HG02870 (cell line): ENCODE measurements around the gene NR4A1.

ENCODE experiments used
- ATAC-seq: cut with Tn5 transposase; IDR thresholded peaks from one replicate; pipeline ENCODE4 v1.9.1; 2021; ENCODE audit warnings: mild to moderate bottlenecking, moderate library complexity; ENCODE audit not compliant: unreplicated experiment

The NR4A1 gene

GRCh38 chr12:52057638-52058576 lies 6.7 kb downstream of the NR4A1 start:
- no peak for ATAC-seq

GRCh38 chr12:52058631-52059361 lies 7.6 kb downstream of the NR4A1 start:
- no peak for ATAC-seq

DNA sequence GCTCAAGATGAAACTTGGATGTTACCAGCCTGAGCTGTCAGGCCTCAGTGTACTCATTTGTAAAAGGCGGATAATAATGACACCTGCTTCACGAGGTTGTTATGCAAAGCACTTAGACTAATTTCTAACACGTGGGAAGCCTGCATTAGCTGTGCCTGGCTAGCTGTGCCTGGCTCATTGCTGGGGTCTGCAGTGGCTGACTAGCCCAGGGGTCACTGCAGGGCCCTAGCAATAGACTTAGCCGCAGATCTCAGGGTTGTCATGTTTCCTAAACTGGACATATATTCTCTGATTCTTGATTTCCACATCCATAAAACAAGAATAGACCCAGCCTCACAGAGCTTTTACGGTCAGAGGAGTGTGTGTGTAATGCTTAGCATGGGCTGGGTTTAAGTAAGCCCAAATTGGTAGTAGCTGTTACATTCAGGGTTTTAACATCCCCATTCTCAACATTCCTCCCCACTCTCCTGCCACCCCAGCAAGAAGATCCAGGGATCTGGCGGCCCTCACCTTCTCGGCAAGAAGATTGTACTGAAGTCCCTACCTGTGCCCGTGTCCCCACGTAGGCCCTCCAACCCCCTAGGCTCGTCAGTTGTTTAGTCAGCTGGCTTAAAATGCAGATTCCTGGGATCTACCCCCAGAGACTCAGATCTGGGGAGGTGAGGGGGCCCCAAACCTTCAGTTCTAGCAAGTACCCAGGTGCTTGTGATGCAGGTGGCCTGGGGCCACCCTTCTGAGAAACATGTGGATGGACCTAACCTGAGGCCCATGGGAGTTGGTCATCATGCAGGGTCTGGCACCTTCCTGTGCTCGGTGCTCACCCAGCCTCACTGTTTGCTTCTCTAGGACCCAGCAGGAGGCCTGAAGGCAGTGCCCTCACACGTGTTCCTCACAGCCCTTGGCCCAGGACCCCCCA lies 8.6 kb downstream of the NR4A1 start:
- no peak for ATAC-seq

DNA sequence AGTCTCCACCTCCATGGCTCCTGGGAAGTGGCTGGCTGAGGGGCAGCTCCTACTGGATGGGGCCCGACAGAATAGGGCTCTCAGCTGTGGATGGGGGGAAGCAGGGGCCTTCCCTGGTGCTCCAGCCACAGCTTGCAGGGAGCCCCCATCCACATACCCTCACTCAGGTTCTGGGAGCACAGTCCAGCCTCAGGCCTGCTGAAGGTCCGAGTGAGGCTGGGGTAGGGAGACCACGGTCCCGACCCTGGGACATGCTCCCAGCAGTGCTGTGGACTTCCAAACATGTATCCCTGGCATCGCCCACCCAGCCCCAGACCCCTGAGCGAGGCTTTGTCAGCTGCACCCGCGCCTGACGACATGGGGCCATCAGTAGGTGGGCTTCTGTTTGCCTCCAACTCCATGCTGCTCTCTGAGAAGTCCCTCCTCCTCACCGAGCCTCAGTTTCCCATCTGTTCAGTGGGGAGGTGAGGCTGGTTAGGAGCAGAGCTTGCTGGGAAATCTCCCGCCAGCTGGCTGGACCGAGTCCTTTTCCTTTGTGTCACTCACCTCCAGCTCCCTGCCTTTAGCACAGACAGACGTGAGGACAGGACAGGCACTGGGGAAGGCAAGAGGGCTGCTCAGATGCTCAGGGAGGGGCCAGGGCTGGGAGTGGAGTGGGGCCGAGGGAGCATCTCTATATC lies 9.4 kb downstream of the NR4A1 start:
- ATAC-seq = no peak

- no peak for ATAC-seq
Measured at GRCh38 chr12:52061470-52062166, 10.4 kb downstream of the NR4A1 start.

- no peak for ATAC-seq
Measured at GRCh38 chr12:52062167-52063081, 11.2 kb downstream of the NR4A1 start.

GRCh38 chr12:52063082-52063924 lies 12.1 kb downstream of the NR4A1 start:
- no peak for ATAC-seq

- ATAC-seq = no peak
Measured at GRCh38 chr12:52063981-52064649, 12.9 kb downstream of the NR4A1 start.

DNA sequence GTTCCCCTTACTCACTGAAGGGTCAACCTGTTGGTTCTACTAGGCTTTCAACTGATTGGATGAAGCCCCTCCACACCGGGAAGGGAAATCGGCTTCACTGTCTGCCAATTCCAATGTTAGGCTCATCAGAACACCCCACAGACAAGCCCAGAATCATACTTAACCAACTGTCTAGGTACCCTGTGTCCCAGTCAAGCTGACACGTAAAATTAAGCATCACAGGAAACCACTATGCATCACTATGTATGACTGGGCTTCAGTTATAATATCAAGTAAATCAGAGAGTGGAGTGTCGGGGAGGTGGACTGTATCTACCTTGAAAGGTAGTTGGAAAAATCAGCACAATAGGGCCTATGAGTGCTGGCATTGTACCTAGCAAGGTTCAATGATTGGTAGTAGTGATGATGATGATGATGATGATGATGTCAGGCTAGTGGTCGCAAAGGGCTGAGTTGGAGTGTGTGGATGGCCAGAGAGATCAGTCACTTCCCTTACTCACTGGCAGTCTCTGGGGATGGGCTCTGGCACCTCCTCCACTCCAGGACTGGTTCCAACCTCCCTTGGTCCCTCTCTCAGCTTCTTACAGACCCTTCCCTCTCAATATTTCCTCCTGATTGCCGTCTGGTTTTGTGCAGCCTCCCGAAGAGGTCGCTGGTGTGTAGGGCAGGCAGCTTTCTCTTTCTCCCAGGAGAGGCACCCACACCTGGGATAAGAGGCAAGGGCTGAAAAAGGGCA lies 15.3 kb downstream of the NR4A1 start:
- no peak for ATAC-seq

- ATAC-seq = no peak
Measured at GRCh38 chr12:52067081-52067374, 15.8 kb downstream of the NR4A1 start.

DNA sequence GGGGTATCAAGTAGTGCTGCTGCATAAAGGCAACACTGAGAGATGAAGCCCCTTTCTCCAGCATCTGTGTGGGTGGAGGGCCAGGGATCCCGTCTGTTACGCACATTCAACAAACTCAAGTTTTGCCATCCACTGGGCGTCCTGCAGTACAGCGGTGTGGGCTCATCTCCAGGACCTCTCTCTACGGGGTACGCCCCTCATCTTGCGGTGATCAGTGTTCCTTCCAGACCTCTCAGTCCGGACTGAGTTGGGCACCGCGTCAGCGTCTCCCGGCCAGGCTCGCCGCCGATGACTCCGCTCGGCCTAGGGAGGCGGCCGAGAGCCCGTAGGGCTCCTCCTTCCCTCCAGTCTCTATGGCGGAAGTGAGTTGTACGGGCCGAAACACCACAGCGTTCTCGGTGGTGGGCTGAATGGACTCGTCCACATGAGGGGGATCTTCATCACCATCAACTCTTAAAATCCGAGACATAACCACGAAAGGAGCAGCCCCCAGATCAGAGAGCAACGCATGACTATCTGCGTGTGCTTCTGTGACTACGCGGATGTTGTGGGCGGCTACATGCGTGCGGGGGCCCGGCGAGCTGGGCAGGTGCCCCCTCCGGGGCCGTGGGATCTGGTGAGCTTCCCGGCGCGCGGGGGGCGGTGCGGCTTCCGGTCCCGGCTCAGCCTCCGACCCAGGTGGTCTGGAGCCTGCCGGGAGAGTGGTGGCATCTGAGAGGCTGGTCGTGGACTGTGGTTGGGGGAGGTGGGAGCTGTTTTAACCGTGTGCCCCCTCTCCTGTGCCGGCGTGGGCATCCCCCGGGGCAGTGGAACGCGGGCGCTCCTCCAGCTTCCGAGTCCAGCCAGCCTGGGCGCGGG lies 18.3 kb downstream of the NR4A1 start, which contains the start of gene ATG101:
TSS of gene ATG101 (plus strand) at position 652 of the 858 bp plus-strand sequence. CDS start 3,673 bp downstream, outside the sequence.
- peak; percentile 92 for ATAC-seq

DNA sequence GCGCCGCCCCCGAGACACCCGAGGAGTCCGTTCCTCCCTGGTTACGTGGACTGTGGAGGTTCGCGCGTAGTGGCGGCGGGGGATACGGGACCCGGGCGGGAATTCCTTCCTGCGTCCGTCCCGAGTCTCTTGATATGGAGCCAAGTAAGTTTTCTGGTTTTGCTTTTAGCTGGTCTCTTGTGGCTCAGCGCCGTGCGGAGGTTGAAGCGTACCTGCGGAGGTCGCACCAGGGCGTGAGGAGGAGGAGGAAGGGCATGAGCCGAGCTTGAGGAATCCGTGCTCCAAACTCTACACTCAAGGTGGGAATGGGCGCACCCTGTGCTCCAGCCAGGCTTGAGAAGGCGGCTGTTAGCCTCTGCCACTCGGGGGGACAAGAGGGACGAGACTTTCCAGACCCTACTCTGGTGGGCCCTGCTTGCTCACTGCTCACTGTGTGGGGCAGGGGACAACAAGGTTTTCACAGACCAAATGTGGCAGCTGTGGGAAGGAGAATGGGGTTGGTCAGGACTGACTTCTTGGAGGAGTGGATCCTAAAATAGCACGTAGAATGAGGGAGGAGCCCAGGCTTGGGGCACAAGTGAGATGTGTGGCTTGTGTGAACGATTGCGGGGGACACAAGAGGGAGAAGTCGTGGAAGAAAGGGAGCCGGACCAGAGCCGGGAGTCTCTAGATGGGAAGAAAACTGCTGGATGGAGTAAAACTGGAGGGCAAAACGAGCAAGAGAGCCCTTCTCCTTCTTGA lies 19.1 kb downstream of the NR4A1 start:
- ATAC-seq = peak; percentile 23

DNA sequence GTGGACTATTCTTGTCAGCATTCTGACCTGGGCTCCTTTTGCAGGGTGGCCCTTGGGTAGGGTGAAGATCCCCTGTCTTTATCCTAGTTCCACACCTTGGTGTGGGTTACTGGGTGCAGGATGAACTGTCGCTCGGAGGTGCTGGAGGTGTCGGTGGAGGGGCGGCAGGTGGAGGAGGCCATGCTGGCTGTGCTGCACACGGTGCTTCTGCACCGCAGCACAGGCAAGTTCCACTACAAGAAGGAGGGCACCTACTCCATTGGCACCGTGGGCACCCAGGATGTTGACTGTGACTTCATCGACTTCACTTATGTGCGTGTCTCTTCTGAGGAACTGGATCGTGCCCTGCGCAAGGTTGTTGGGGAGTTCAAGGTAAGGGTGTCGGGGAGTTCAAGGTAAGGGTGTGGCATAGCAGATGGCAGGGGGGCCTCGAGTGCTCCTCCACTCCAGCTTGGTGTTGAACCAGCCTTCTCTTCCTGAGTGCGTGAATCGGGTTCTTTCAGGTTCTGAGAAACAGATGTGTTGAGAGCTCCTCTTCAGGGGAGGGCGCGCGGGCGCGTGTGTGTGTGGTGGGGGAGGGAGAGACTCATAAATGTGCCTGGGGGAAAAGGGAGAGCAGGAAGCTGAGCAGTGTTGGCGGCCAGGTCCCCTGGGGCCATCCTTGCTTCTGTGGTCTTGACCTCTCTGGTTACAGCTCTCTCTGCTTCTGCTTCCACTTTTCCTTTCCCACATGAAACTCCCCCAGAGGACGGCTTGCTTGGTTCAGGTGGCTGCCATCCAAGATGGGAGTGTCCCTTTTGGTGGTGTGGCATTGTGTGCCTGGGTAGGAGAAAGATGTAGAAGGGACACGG lies 22.5 kb downstream of the NR4A1 start:
- no peak for ATAC-seq
